NCI-H524 treated with DMSO at 0.1 percent for 48 hours (cell line): Measurements from ENCODE around the gene ANP32E.
A peak's percentile ranks its signal among the peaks of the same experiment; 100 is the strongest.
"Not testable (repeated sequence)": the region's sequence is repeated elsewhere in the genome, so short reads cannot be mapped to it uniquely, and the experiment has no call there.

Source experiments
- DNase-seq: peaks from one replicate; lab custom pipeline; 2025; lab: John Stamatoyannopoulos, UW

ANP32E gene

DNA sequence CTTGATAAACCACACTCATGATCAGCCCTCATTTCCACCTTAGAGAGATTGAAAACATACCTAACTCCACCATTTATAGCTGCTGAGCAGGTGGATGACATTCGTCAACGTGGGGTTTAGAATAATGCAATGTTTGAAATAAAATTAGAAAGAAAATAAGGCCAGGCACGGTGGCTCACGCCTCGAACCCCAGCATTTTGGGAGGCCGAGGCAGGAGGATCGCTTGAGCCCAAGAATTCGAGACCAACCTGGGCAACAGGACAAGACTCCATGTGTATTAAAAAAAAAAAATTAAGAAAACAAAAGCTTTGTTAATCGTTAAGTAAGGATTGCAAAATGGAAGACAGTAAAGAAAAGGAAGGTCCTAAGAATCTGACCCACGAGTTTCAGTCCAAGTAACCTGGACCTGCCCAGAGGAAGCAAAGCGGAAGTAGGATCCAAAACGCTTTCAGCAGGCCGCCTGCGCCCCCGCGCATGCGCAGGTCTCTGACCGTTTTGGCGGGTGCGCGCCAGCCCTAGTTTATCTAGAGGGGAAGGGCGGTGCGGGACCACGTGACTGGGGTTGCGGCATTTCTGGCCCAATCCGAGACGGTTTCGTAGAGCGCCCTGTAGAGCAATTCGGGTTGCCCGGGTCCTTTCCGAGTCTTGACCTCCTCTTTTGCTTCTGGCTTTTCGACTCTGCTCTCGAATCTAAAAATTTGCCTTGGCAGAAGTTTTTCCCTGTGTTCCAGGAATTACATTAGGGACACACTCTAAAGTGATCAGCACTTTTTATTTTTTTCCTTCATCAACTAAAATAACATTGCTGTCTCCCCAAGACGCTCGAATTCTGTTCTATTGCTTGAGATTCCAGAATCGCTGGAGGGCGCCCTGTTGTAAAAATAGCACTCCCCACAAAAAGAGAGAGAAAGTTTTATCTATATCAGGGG, 22.5 kb downstream of the ANP32E start:
- peak; percentile 78 for DNase-seq

DNA sequence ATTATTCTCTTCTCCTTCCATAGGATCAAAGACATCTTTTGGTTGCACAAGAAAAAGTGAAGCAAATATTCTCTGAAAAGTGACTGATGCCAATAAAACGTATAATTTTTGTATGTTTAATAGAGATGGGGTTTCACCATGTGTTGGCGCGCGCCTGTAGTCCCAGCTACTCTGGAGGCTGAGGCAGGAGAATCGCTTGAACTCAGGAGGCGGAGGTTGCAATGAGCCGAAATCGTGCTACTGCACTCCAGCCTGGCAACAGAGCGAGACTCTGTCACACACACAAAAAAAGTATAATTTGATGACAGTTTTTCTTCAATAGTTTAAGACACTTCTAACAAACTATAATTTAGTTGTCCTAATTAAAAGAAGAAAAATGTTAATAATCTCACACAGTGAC, 23.8 kb downstream of the ANP32E start:
- no peak for DNase-seq

DNA sequence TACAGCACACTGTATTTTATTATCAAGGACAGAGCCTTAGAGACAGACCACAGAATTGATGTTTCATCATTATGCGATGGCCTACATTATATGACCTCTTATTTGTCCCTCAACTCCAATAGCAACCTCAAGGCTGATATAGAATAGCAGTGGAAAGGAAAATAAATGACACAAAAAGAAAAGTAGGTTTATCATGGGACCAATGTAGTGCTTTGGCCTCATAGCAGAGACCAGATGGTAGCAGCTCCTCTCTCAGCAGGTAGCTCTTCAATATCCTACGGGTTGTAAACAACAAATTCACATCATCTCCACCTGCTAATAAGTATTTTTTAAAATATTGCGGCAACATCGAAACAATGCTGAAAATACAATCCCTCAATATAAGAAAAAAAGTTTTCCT, 25.2 kb downstream of the ANP32E start:
- peak; percentile 21 for DNase-seq

DNA sequence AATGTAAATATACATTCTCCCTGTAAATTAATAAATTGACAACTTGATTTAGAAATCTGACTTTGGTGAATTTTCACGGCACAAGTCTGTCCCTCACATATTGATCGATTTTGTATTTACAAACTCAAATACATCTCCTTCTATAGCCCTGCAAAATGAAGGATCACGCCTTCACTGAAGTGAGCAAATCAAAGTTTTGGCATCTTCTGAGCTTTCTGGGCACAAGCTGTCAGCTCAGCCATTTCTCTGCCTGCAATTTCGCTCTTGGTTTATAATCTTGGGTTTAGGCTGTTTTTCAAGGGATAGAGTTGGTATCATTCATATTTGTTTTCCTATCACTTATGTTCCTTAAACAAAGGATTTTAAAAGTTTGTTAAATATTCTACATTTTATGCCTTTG, 25.8 kb downstream of the ANP32E start:
- no peak for DNase-seq

DNA sequence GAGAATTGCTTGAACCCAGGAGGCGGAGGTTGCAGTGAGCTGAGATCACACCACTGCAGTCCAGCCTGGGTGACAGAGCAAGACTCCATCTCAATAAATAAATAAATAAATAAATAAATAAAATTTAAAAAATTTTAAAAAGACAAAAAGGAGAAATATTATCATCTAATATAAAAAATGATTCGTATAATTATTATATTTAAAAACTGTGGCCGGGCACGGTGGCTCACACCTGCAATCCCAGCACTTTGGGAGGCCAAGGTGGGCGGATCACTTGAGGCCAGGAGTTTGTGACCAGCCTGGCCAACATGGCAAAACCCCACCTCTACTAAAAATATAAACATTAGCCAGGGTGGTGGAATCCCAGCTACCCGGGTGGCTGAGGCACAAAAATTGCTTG, 27.5 kb downstream of the ANP32E start:
- DNase-seq = not testable (repeated sequence)

DNA sequence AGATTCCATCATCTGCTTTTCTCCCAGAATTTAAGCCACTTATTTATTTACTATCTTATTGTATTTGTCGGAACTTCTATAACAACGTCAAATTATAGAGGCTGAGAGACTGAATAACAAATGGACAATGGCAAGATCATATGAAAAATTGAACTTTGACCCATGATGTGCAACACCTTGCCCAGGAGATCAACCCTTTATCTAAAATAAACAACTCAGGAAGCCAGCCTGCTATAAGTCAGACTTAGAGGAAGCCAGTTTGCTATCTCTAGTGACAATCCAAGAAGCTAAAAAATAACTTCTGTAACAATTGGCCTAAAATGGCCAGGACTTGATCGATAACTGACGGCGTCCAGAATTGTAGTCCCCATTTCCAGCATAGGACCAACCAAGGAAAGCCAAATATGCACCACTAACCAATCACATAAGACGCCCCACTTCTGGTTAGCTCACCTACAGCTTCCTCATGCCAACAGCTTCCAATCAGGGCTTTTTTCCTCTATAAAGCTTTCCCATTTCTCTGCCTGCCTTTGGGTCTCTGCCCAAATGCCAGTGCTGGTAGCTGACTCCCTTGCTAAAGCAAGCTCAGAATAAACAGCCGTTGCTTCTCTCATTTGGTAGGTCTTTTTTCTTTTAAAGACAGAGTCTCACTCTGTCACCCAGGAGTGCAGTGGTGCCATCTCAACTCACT, 28.5 kb downstream of the ANP32E start:
- DNase-seq = no peak

DNA sequence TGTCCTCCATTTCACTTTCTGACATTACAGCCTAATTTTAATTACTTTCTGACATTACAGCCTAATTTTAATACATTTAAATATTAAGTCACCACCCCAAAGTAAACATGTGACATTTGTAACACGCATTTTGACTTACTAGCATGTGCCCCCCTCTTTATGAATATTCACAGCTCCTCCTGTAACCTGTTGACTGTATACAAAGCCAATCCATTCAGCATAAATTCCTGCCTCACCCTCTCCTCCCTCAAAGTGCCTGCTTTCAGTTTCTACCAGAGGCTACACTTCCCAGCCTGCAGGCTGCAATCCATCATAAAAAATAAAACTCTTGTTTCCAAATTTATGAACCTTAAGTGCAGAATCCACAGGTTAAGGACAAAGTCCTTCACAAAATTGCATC, 39.5 kb downstream of the ANP32E start:
- DNase-seq = no peak

DNA sequence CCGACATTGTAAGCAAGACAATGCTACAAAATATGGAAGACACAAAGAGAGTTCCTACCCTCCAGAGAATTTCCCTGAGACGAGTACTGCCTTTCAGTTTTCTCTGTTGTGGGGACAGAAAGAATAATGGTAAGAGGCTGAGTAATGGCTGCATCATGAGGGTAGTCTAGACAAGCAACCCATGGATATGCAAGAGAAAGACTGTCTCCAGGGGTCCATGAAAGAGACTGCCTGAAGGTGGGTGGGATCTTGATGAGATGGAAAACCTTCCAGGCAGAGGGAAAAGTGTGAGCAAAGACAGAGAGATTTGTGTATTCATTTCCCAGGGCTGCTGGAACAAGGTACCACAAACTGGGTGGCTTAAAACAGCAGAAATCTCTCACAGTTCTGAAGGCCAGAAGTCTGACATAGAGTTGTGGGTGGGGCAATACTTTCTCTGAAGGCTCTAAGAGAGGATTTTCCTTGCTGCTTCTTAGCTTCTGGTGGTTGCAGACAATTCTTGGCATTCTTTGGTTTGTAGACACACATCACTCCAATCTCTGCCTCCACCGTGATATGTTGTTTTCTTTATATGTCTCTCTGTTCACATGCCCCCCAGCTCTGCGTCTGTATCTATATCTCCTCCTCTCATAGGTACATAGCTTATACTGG, 41.4 kb downstream of the ANP32E start:
- DNase-seq = no peak

DNA sequence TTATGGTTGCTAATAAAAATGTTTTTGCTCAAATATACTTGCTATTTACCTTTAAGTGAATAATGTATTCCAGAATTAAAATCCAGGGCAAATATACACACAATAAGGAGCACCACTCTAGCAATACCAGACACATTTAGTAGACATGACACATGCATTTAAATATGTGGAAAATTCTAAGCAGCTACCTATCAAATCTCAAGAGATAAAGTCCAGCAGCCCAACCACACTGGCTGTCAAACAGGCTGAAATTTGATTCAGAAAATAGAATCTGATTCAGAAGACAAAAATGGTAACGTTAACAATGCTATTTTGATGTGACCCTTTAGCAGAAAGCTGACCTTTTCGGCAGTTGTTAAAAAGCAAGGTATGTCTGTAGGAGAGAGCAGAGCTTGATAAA, 43.9 kb downstream of the ANP32E start:
- no peak for DNase-seq

DNA sequence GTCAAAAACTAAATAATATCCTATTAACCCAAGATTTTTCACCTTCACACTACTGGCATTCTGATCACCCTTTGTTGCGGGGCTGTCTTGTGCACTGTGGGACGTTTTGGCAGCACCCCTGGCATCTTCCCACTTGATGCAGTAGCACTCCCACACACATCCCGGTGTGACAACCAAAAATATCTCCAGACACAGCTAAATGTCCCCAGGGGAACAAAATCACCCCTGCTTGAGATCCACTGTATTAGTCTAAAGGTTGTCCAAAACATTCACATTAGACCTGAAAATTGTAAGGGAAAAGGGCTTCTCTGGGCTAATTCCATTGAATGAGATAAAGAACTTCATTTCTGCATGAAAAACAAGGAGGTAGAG, 48.4 kb downstream of the ANP32E start:
- no peak for DNase-seq

DNA sequence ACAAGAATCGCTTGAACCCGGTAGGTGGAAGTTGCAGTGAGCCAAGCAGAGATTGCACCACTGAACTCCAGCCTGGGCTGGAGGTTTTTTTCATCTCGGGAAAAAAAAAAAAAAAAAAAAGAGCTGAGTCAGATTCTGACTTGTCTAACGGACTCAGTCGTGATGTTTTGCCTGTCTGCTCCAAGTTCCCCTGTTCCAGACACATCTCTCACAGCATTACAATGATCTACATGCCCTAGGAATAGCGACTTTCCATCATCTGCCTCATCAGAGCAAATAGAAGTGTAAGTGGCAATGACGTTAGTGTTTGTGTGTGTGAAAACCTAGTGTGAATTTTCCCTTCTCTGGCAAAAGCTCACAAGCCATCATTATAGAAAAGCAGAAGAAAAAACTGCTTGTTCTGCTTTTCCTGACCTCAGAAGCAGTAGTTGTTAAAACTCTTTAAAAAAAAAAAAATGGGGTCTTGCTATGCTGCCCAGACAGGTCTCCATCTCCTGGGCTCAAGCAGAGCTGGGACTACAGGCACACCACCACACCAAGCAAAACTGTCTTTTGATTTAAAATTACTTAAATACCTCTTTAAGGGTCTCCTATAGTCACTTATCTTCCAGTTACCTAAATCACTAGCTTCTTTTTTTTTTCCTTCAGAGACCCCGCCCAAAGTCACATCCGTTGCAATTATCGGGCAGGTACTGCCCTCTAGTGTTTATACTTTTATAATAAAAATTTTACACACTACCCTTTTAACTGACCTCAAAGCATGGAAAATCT, 48.9 kb downstream of the ANP32E start:
- DNase-seq = no peak

DNA sequence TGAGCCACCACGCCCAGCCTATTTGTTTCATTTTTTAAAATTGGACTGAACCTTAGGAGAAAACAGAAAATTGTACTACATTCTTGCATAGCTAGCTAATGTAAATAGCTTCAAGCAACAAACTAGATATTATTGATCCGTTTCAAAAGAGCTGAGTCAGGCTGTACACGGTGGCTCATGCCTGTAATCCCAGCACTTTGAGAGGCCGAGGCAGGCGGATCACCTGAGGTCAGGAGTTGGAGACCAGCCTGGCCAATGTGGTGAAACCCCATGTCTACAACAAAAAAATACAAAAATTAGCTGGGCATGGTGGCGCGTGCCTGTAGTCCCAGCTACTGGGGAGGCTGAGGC, 49.5 kb downstream of the ANP32E start:
- DNase-seq = not testable (repeated sequence)

DNA sequence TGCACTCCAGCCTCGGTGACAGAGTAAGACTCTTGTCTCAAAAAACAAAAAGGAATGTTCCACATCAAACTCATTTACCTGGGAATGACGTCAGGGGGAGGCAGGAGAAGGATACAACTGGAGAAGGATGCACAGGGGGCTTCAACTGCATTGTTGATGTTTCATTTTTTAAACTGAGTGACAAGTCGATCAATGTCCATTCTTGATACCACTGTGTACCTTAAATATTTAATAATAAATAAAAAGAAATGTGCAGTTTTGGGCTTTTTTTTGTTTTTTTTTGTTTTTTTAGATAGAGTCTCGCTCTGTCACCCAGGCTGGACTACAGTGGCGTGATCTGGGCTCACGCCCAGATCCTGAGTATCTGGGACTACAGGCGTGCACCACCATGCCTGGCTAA, 50.4 kb downstream of the ANP32E start:
- no peak for DNase-seq

DNA sequence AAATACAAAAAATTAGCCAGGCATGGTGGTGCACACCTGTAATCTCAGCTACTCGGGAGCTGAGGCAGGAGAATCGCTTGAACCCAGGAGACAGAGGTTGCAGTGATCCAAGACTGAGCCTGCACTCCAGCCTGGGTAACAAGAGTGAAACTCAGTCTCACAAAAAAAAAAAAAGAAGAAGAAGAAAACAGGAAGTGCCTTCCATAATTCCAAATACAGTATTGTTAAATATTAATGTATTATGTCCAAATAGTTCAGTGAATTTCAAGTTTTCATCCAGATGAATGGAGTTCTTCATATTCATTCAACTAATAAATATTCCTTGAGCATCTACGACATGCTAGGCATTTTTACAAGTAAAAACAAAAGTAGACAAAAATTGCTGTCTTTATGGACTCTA, 52.9 kb downstream of the ANP32E start:
- no peak for DNase-seq

DNA sequence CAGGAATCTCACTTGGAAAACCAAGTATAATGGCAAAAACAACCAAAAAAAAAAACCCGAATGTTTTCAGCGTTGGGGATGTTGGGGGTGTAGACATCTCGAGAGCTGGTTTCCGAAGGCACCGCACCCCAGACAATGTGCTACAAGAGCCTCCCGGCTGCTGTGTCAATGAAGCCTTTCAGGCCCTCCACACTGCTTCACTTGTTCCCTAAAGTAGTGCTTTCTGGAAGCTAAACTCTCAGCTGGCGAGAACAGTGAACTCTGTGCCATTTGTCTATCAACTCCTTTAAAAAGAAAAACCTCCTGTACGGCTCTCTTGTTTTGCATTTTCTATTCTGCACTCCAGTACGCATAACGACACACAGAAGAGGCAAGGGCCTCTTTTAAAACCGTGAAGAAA, 53.7 kb downstream of the ANP32E start:
- DNase-seq = no peak

DNA sequence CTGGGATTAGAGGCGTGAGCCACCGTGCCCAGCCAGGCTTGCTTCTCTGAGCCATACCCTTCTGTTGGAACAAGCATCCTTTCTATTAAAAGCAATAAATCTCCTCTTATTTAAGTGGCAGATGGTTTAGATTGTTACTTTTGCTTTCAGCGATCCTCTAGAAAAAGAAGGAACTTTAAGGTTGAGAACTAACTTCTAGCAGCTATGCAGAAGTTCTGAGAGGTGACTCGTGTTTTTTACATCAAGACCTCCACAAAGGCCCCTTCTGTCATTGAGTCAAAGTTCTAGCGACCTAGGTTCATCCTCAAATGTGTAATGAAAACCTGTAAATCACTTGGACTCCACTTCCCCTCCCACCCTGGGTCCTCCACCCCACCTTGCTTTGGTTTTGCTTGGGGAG, 55.4 kb downstream of the ANP32E start:
- DNase-seq = no peak

DNA sequence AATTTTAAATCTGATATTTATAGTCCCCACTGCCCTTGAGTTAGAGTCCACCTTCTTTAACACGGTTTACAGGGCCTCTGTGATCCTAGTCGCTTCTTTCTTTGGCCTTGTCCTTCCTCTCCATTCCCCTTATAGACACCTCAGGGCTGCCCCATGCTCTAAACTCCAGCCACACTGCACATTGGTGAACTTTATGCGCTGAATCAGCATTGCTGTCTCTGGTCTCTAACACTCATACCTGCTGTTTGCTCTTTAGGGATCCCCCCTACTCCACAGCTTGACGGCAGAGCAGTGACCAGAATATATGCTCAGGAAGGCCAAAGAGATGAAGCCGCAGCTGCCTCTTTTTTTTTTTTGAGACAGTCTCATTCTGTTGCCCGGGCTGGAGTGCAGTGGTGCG, 56.0 kb downstream of the ANP32E start:
- no peak for DNase-seq

DNA sequence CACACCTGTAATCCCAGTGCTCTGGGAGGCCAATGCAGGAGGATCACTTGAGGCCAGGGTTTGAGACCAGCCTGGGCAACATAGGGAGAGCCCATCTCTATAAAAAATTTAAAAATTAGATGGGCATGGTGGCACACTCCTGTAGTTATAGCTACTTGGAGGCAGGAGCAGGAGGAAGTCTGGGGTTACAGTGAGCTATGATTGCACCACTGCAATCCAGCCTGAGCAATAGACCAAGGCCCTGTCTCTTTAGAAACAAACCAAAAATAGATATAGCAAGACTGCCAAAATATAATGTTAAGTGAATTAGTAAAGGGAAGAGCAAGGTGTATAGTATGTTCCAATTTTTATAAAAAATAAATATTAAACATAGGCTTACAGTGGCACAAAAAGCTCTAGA, 57.4 kb downstream of the ANP32E start:
- no peak for DNase-seq

DNA sequence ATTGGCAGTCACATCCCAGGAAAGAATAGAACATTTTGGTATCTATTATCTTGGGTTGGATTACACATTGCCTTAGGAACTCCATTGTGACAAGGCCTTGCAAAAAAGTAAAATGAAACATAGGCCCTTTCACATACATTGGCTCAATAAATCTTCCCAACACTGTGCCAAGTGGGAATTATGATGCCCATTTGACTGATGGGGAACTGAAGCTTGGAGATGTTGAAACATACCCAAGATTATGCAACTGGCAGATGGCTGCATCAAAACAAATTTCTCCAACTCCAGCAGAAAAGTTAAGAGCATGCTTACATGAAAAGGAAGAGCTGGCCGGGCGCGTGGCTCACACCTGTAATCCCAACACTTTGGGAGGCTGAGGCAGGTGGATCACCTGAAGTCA, 59.3 kb downstream of the ANP32E start:
- no peak for DNase-seq

DNA sequence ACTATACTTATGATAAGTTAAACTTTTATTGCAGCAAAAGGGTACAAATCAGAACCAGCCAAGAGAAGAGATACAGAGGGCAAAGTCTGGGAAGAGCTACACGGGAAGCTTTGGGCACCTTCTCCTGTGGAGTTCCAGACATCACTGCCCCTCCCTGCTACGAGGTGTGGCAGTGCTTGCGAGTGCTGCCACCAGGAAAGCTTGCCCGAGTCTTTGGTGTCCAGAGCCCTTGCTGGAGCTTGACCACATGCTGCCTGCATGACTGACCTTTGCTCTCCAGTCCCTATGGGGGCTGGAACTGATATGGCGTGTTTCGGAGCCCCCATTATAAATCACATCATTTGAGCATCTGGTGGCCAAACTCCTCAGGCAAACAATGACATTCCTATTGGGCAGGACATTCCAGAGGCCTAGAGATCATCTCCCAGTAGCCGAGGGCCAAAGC, 62.7 kb downstream of the ANP32E start:
- no peak for DNase-seq

DNA sequence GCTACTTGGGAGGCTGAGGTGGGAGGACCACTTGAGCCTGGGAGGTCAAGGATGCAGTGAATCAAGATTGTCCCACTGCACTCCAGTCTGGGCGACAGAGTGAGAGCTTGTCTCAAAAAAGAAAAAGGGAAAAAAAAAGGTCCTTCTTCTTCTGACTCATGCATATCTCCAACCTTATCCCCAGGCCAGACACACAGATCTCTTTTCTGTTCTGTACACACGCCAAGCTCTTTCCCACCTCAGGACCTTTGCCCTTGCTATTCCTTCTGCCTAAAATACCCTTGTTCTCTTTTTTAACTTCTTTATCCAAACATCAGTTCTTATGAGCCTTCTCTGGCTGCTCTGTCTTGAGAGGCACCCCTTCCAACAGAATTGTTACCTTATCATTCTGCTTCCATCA, 64.1 kb downstream of the ANP32E start:
- no peak for DNase-seq

DNA sequence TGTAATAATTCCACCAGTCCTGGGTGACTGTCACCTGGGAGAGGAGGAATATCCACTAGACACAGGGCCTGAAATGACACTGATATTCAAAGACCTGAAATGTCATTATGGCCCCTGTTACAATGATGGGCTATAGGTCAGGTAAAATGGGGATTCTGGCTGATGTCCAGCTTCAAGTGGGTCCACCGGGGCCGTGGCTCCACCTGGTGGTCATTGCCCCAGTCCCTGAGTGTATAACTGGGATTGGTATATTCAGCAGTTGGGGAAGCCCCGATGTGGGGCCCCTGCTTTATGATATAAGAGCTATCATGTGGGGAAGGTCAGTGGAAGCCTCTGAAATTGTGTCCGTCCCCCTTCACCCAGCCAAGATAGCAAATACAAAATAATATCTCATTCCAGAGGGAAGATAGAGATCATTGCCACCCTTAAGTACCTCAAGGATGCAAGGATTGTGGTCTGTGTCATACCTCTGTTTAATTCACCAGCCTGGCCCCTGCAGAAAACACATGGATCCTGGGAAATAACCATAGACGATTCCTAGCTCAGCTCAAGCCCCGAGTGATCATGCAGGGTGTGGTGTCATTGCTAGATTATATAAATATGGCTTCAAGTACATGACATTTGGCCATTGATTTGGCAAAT, 66.8 kb downstream of the ANP32E start:
- DNase-seq = no peak
